Erythroblast (primary cell): ENCODE results near the gene MARCHF4.

Source experiments
- GATA1 ChIP-seq: IDR thresholded peaks from 2 replicates; pipeline ENCODE4 v1.6.1; 2011; ENCODE audit warnings: low read depth, mild to moderate bottlenecking, control low read depth, low read length, moderate library complexity
- POLR2A ChIP-seq: IDR thresholded peaks from 2 replicates; pipeline ENCODE4 v1.6.1; 2011; ENCODE audit warnings: mild to moderate bottlenecking, low read length

GRCh38 chr2:216339456-216340279 lies 32.6 kb downstream of the MARCHF4 start:
- TF ChIP-seq POLR2A (no peak), GATA1 (no peak)
